SK-N-MC (cell line): Measurements from ENCODE around the gene GNAT1.

Experiments used
- EZH2 ChIP-seq: fragments of 200-600 bp; sonication (generic); IDR thresholded peaks from one replicate; pipeline ENCODE4 v1.6.1; 2017; ENCODE audit warnings: antibody characterized with exemption
- FOXP2 ChIP-seq: optimal IDR thresholded peaks from 2 replicates; pipeline ENCODE3; 2011; ENCODE audit warnings: mild to moderate bottlenecking, moderate library complexity; ENCODE audit not compliant: insufficient read depth; ENCODE audit errors: extremely low read length, control extremely low read depth
- POLR2AphosphoS5 ChIP-seq: IDR thresholded peaks from 2 replicates; pipeline ENCODE4 v1.6.1; 2012; ENCODE audit warnings: mild to moderate bottlenecking, low read depth, low read length, borderline replicate concordance

GRCh38 chr3:50232303-50232702, 40.9 kb downstream of the GNAT1 start:
- TF ChIP-seq EZH2, result no peak
- no peak for TF ChIP-seq POLR2AphosphoS5
- TF ChIP-seq FOXP2, result no peak
